ENCODE data around the gene CAV3. TPM values are rescaled to one million over a fixed set of nuclear protein-coding genes. Genes with fewer than 3 reads are reported as not detected.

CAV3 gene
- polyA plus RNA-seq, 3 donors: not detected

- whole genome bisulfite sequencing (ENCODE audit: insufficient coverage): 80% methylated on average over 2 of the region's 4 CpGs
- no peak for TF ChIP-seq CTCF (IDR thresholded peaks at IDR 0.05)
- Histone ChIP-seq H2AFZ (ENCODE audit: insufficient read depth, low read depth, low read length, poor library complexity, severe bottlenecking) (no peak overlapping the region), H3K4me2 (replicated peaks; ENCODE audit: extremely low read depth, low read length, poor library complexity, severe bottlenecking) (no peak overlapping the region), H3K4me1 (ENCODE audit: control insufficient read depth in 1 of 2, insufficient read depth in 2 of 2, low read length in 2 of 2) (no peaks in the 10 kb centered on the region), H3K79me2 (ENCODE audit: insufficient read depth, low read length) (no peaks in the 10 kb centered on the region), H4K20me1 (ENCODE audit: insufficient read depth, low read length) (no peaks in the 10 kb centered on the region), H3K4me3 (replicated peaks in 1 of 3; ENCODE audit: low read depth in 2 of 3, low read length in 3 of 3) (no peak overlapping the region), H3K36me3 (replicated peaks in 1 of 2; ENCODE audit: control insufficient read depth in 1 of 2, insufficient read depth in 2 of 2, low read length in 2 of 2) (no peaks in the 10 kb centered on the region), H3K27ac (ENCODE audit: low read depth in 1 of 2, low read length in 2 of 2) (no peak overlapping the region), H3K9me3 (replicated peaks in 1 of 2; ENCODE audit: control insufficient read depth in 1 of 2, insufficient read depth in 1 of 2, low read length in 2 of 2) (no peaks in the 10 kb centered on the region), H3K27me3 (ENCODE audit: control insufficient read depth in 2 of 2, insufficient read depth in 2 of 2, low read length in 2 of 2) (no peaks in the 10 kb centered on the region), H3K9ac (ENCODE audit: insufficient read depth, low read length, poor library complexity, severe bottlenecking) (no peak overlapping the region)
- Mint-ChIP-seq H3K4me1 (no peaks in the 10 kb centered on the region), H3K36me3 (no peaks in the 10 kb centered on the region), H3K4me3 (no peak overlapping the region), H3K27me3 (ENCODE audit: low read depth in 3 of 3) (peaks cover 2 to 7% (median 6%) of the 10 kb centered on the region in 3 donors), H3K9me3 (peaks cover 0 to 8% (median 4%) of the 10 kb centered on the region in 7 donors), H3K27ac (no peak overlapping the region)
- DNase-seq: no peak
- intact Hi-C loops (cut with micrococcal nuclease): no loop called here
Measured at GRCh38 chr3:8732413-8732812, 1.2 kb upstream of the CAV3 start.

- Mint-ChIP-seq H3K4me1 (no peaks in the 10 kb centered on the region), H3K9me3 (peaks cover 0 to 3% (median 0%) of the 10 kb centered on the region in 7 donors), H3K27me3 (ENCODE audit: low read depth in 3 of 3) (peaks cover 1 to 16% (median 9%) of the 10 kb centered on the region in 3 donors), H3K27ac (no peak overlapping the region), H3K36me3 (no peaks in the 10 kb centered on the region), H3K4me3 (no peak overlapping the region)
- 93% methylated on average over 14 of the region's 19 CpGs for WGBS (ENCODE audit: insufficient coverage)
- no peaks in the 10 kb centered on the region for H3K4me1 ChIP-seq (ENCODE audit: control insufficient read depth in 1 of 2, insufficient read depth in 2 of 2, low read length in 2 of 2)
- no peaks in the 10 kb centered on the region for H3K79me2 ChIP-seq (ENCODE audit: insufficient read depth, low read length)
- no peak overlapping the region for H3K27ac ChIP-seq (ENCODE audit: low read depth in 1 of 2, low read length in 2 of 2)
- no peak overlapping the region for H3K4me2 ChIP-seq (replicated peaks; ENCODE audit: extremely low read depth, low read length, poor library complexity, severe bottlenecking)
- H3K4me3 ChIP-seq (replicated peaks in 1 of 3; ENCODE audit: low read depth in 2 of 3, low read length in 3 of 3): no peak overlapping the region
- TF ChIP-seq CTCF (IDR thresholded peaks at IDR 0.05): no peak
- H4K20me1 ChIP-seq (ENCODE audit: insufficient read depth, low read length): no peaks in the 10 kb centered on the region
- intact Hi-C loops (cut with micrococcal nuclease): no loop called here
- H3K9me3 ChIP-seq (replicated peaks in 1 of 2; ENCODE audit: control insufficient read depth in 1 of 2, insufficient read depth in 1 of 2, low read length in 2 of 2): no peaks in the 10 kb centered on the region
- no peak overlapping the region for H2AFZ ChIP-seq (ENCODE audit: insufficient read depth, low read depth, low read length, poor library complexity, severe bottlenecking)
- H3K9ac ChIP-seq (ENCODE audit: insufficient read depth, low read length, poor library complexity, severe bottlenecking): no peak overlapping the region
- H3K36me3 ChIP-seq (replicated peaks in 1 of 2; ENCODE audit: control insufficient read depth in 1 of 2, insufficient read depth in 2 of 2, low read length in 2 of 2): no peaks in the 10 kb centered on the region
- no peaks in the 10 kb centered on the region for H3K27me3 ChIP-seq (ENCODE audit: control insufficient read depth in 2 of 2, insufficient read depth in 2 of 2, low read length in 2 of 2)
- no peak for DNase-seq
Measured at GRCh38 chr3:8734137-8734878, 706 bp downstream of the CAV3 start.

Measured in CD14-positive monocyte (primary cell).